Pancreas (tissue), 10 donors: Measurements from ENCODE around the gene GCG. TPM values are rescaled to one million over a fixed set of nuclear protein-coding genes. Genes with fewer than 3 reads are reported as not detected.

Experiments used
- ATAC-seq, 4 donors: fragments of 200-7000 bp; cut with Tn5 transposase; one replicate each; pipeline versions ENCODE4 v1.8.0 to v1.9.1; 2020; ENCODE audit warnings: mild to moderate bottlenecking in 4 of 4, moderate library complexity in 4 of 4
- DNase-seq, 6 donors: peaks; one replicate each; pipeline ENCODE4 v3.0.0-alpha.2; 2020
- FAIRE-seq: peaks from 2 replicates; lab custom pipeline; 2012; peaks lifted over from hg19 to GRCh38; lab: Jason Lieb, UNC
- H3K27ac ChIP-seq, 4 donors: fragments of 200-600 bp; sonication (generic); 1 replicate in 3 of 4; 2 replicates in 1 of 4; pipeline versions ENCODE4 v1.5.0 to v1.8.0; 2020
- H3K27me3 ChIP-seq, 4 donors: fragments of 200-600 bp; one replicate each; pipeline ENCODE4 v1.8.0; 2021
- H3K36me3 ChIP-seq, 3 donors: fragments of 200-600 bp; sonication (generic) in 1 of 3; one replicate each; pipeline versions ENCODE4 v1.5.0 to v1.8.0; 2020 to 2021
- H3K4me1 ChIP-seq, 3 donors: fragments of 200-600 bp; one replicate each; pipeline ENCODE4 v1.8.0; 2021
- H3K4me3 ChIP-seq, 4 donors: fragments of 200-600 bp; sonication (generic) in 2 of 4; one replicate each; pipeline versions ENCODE4 v1.5.0 to v1.8.0; 2020 to 2021
- H3K9me3 ChIP-seq, 4 donors: fragments of 200-600 bp; one replicate each; pipeline ENCODE4 v1.8.0; 2021
- CTCF ChIP-seq, 4 donors: fragments of 200-600 bp; sonication (generic) in 3 of 4; IDR thresholded peaks; one replicate each; pipeline versions ENCODE4 v1.5.0 to v1.8.0; 2021; ENCODE audit warnings: antibody characterized with exemption in 4 of 4
- WGBS, 2 donors: extraction: QIAGEN DNeasy Blood & Tissue Kit; methylation state at CpG; one replicate each; pipeline ENCODE4 v1.1.7; 2013; 5-methylcytosine and 5-hydroxymethylcytosine counted together
- intact Hi-C, 3 donors: fragments of 100-400 bp; cut with DNase I; formaldehyde crosslinking; loops; one replicate each; pipeline versions ENCODE4 v1.11.1 to v1.14.2; 2022
- polyA plus RNA-seq, 2 donors: library from polyadenylated mRNA; stranded (reverse); fragments of 200-250 nt; gene quantifications; one replicate each; pipeline ENCODE4 v1.2.3, GENCODE V29; 2013
- total RNA-seq, 6 donors: library from RNA; stranded (reverse); fragmentation: NEBNext Ultra II Directional in 4 of 6; extraction: Animal tissue kit (Norgen Biotek cat#: 25700) in 4 of 6; gene quantifications; one replicate each; pipeline versions ENCODE4 v1.2.1 to v1.2.4, GENCODE V29; 2021 to 2023
- donor health status: healthy with polysubstance abuse.
- donor health status: DM: no; HTN: no; CAD: no; lungs with moderate emphysema.
- donor health status: DM: no; HTN: no; CAD: no.
- donor health status: control.
- donor health status: control.
- donor health status: Bipolar disorder and iron deficiency.
- donor health status: DM: yes; HTN: yes; CAD: no.
- donor health status: DM: no; HTN: no; CAD: no.
- donor health status: DM: no; HTN: no; CAD: no.
- donor health status: DM: yes; HTN: yes; CAD: no.

Gene GCG
- total and polyA plus RNA-seq, 8 donors, result 92.8 to 9,451 (median 384) TPM

GRCh38 chr2:162155093-162155492 lies 3.0 kb upstream of the GCG start:
- intact Hi-C loops, result no loop called here
- DNase-seq (no peak), FAIRE-seq (no peak), ATAC-seq (no peak)
- H3K4me1 ChIP-seq, result no peaks in the 10 kb centered on the region
- H3K36me3 ChIP-seq, result no peaks in the 10 kb centered on the region
- no peak for TF ChIP-seq CTCF (IDR thresholded peaks at IDR 0.05)
- H3K9me3 ChIP-seq, result no peaks in the 10 kb centered on the region
- no peaks in the 10 kb centered on the region for H3K27me3 ChIP-seq
- 57 to 64% methylated on average over 3 of the region's 3 CpGs for WGBS, 2 donors
- H3K27ac ChIP-seq, result no peak overlapping the region
- H3K4me3 ChIP-seq, result no peak overlapping the region

GRCh38 chr2:162153608-162154224 lies 1.7 kb upstream of the GCG start:
- ATAC-seq (peak; percentile 61 to 89 (median 77)), FAIRE-seq (no peak), DNase-seq (peak in 4 of 6 donors; percentile 12 to 48 (median 30))
- H3K36me3 ChIP-seq, result no peaks in the 10 kb centered on the region
- H3K27ac ChIP-seq, result no peak overlapping the region
- no peaks in the 10 kb centered on the region for H3K4me1 ChIP-seq
- no peaks in the 10 kb centered on the region for H3K9me3 ChIP-seq
- intact Hi-C loops, result no loop called here
- no peak overlapping the region for H3K4me3 ChIP-seq
- H3K27me3 ChIP-seq, result no peaks in the 10 kb centered on the region
- WGBS, 2 donors, result 1 to 2% methylated on average over 5 of the region's 5 CpGs
- TF ChIP-seq CTCF (IDR thresholded peaks at IDR 0.05), result peak in 2 of 4 donors; percentile 31 to 33

GRCh38 chr2:162149940-162150339 lies 2.1 kb downstream of the GCG start:
- no peak for TF ChIP-seq CTCF (IDR thresholded peaks at IDR 0.05)
- no peak overlapping the region for H3K4me3 ChIP-seq
- no peak overlapping the region for H3K27ac ChIP-seq
- no peaks in the 10 kb centered on the region for H3K36me3 ChIP-seq
- no peak for DNase-seq
- H3K4me1 ChIP-seq, result no peaks in the 10 kb centered on the region
- no peak for FAIRE-seq
- H3K27me3 ChIP-seq, result no peaks in the 10 kb centered on the region
- 70 to 80% methylated on average over 8 of the region's 8 CpGs for WGBS, 2 donors
- no peaks in the 10 kb centered on the region for H3K9me3 ChIP-seq
- intact Hi-C loops, result no loop called here
- ATAC-seq, result no peak

GRCh38 chr2:162149466-162149865 lies 2.6 kb downstream of the GCG start:
- 61 to 74% methylated on average over 2 of the region's 2 CpGs for WGBS, 2 donors
- Histone ChIP-seq H3K9me3 (no peaks in the 10 kb centered on the region), H3K4me1 (no peaks in the 10 kb centered on the region), H3K4me3 (no peak overlapping the region), H3K27me3 (peaks cover 0 to under 1% (median 0%) of the 10 kb centered on the region in 4 donors), H3K27ac (no peak overlapping the region), H3K36me3 (no peaks in the 10 kb centered on the region)
- DNase-seq (no peak), ATAC-seq (no peak), FAIRE-seq (no peak)
- intact Hi-C loops, result no loop called here
- TF ChIP-seq CTCF (IDR thresholded peaks at IDR 0.05), result no peak

- ATAC-seq, result no peak
- Histone ChIP-seq H3K36me3 (no peaks in the 10 kb centered on the region), H3K9me3 (no peaks in the 10 kb centered on the region), H3K4me3 (no peak overlapping the region), H3K27me3 (peaks cover 0 to 4% (median 0%) of the 10 kb centered on the region in 4 donors), H3K27ac (no peak overlapping the region), H3K4me1 (no peaks in the 10 kb centered on the region)
- WGBS, 2 donors, result 34 to 36% methylated on average over 3 of the region's 3 CpGs
- no peak for FAIRE-seq
- intact Hi-C loops, result no loop called here
- no peak for TF ChIP-seq CTCF (IDR thresholded peaks at IDR 0.05)
- DNase-seq, result no peak
Observed at GRCh38 chr2:162148956-162149355, 3.1 kb downstream of the GCG start.
